Endothelial cell of umbilical vein (primary cell): ENCODE results near the gene CFD. TPM values are rescaled to one million over a fixed set of nuclear protein-coding genes. Genes with fewer than 3 reads are reported as not detected.

Experiments used
- BruUV-seq: library from RNA; stranded (reverse); fragments of 400-500 nt; replicated peaks from 2 replicates; lab custom pipeline; 2021; lab: Mats Ljungman, UMichigan
- CTCF ChIA-PET: fragments of 300-600, 350-600 bp; sonication (Branson Sonifier 250); formaldehyde crosslinking; loops from one replicate; lab custom pipeline; 2021; ENCODE audit warnings: antibody characterized with exemption, inconsistent platforms; lab: Charles Lee
- POLR2A ChIA-PET: fragments of 300-600, 350-600 bp; sonication (Branson Sonifier 250); formaldehyde crosslinking; loops from one replicate; lab custom pipeline; 2021; ENCODE audit warnings: antibody characterized with exemption, inconsistent platforms; lab: Charles Lee
- DNase-seq: peaks from one replicate; pipeline ENCODE4 v3.0.0-alpha.2; 2011; ENCODE audit warnings: low read depth, low spot score
- FAIRE-seq: peaks from 2 replicates; lab custom pipeline; 2011; peaks lifted over from hg19 to GRCh38; lab: Jason Lieb, UNC
- H2AFZ ChIP-seq: 2 replicates; pipeline ENCODE4 v1.6.0; 2012; ENCODE audit warnings: low read depth, low read length, control low read depth, inconsistent platforms
- H3K27ac ChIP-seq: 2 replicates; pipeline ENCODE4 v1.5.1; 2011; ENCODE audit warnings: low read depth, mild to moderate bottlenecking, control low read depth, low read length, moderate library complexity; ENCODE audit not compliant: insufficient read depth
- H3K27me3 ChIP-seq, 2 experiments: 2 replicates each; pipeline versions ENCODE4 v1.6.0 to v1.6.1; 2011; ENCODE audit warnings: low read length in 2 of 2, mixed read lengths in 1 of 2; ENCODE audit not compliant: control insufficient read depth in 2 of 2, insufficient read depth in 2 of 2
- H3K36me3 ChIP-seq, 2 experiments: 2 replicates in 1 of 2; 3 replicates in 1 of 2; pipeline ENCODE4 v1.5.1; 2011; ENCODE audit warnings: low read length in 2 of 2, mild to moderate bottlenecking in 1 of 2, moderate library complexity in 1 of 2; ENCODE audit not compliant: control insufficient read depth in 2 of 2, insufficient read depth in 2 of 2; ENCODE audit errors: extremely low read depth in 1 of 2
- H3K4me1 ChIP-seq: 3 replicates; pipeline ENCODE4 v1.5.1; 2011; ENCODE audit warnings: mild to moderate bottlenecking, low read length; ENCODE audit not compliant: control insufficient read depth, insufficient read depth; ENCODE audit errors: extremely low read depth
- H3K4me2 ChIP-seq: 2 replicates; pipeline ENCODE4 v1.6.1; 2011; ENCODE audit warnings: low read length, control low read depth, mixed read lengths; ENCODE audit not compliant: insufficient read depth
- H3K4me3 ChIP-seq, 3 experiments: fragments of 200-600 bp in 1 of 3; sonication (generic), shearing (Covaris generic) in 1 of 3; replicated peaks in 1 of 3; 2 replicates each; pipeline ENCODE4 v1.5.1; 2011 to 2016; ENCODE audit warnings: control low read depth in 3 of 3, low read length in 3 of 3, mild to moderate bottlenecking in 2 of 3, inconsistent platforms in 1 of 3, low read depth in 1 of 3, moderate library complexity in 1 of 3; ENCODE audit not compliant: insufficient read depth in 1 of 3
- H3K79me2 ChIP-seq: 2 replicates; pipeline ENCODE4 v1.6.0; 2012; ENCODE audit warnings: low read length, inconsistent platforms; ENCODE audit not compliant: control insufficient read depth, insufficient read depth
- H3K9ac ChIP-seq: replicated peaks from 2 replicates; pipeline ENCODE3; 2011; ENCODE audit warnings: low read length, control low read depth; ENCODE audit not compliant: insufficient read depth; ENCODE audit errors: extremely low read depth
- H3K9me1 ChIP-seq: replicated peaks from 3 replicates; pipeline ENCODE4 v1.6.0; 2011; ENCODE audit warnings: mild to moderate bottlenecking, low read length; ENCODE audit not compliant: control insufficient read depth, insufficient read depth; ENCODE audit errors: extremely low read depth
- H3K9me3 ChIP-seq: replicated peaks from 2 replicates; pipeline ENCODE4 v1.5.1; 2012; ENCODE audit warnings: low read length, inconsistent platforms; ENCODE audit not compliant: control insufficient read depth, insufficient read depth
- H4K20me1 ChIP-seq: replicated peaks from 2 replicates; pipeline ENCODE3; 2011; ENCODE audit warnings: mild to moderate bottlenecking, low read length; ENCODE audit not compliant: control insufficient read depth, insufficient read depth; ENCODE audit errors: extremely low read depth
- FOS ChIP-seq: IDR thresholded peaks from 2 replicates; pipeline ENCODE4 v1.6.1; 2011; ENCODE audit warnings: mild to moderate bottlenecking, low read length, moderate library complexity, borderline replicate concordance; ENCODE audit not compliant: insufficient read depth
- dilution Hi-C: fragments of 300-500 bp; cut with MboI; formaldehyde crosslinking; loops from one replicate; pipeline ENCODE4 v1.15.0; 2019; ENCODE audit warnings: low sequenced_read_pairs; ENCODE audit not compliant: extremely low pct_ligation_motif_present
- intact Hi-C: fragments of 100-400 bp; cut with micrococcal nuclease; formaldehyde crosslinking; loops from one replicate; pipeline ENCODE4 v1.10.0; 2022
- microRNA counts: library from miRNA; unstranded; fragments of <30 nt; microRNA quantifications from one replicate; lab custom pipeline; 2016
- microRNA-seq: library from miRNA; unstranded; fragments of <30 nt; microRNA quantifications from one replicate; pipeline ENCODE4 v1.2.0, GENCODE V29; 2021; ENCODE audit warnings: borderline number of aligned reads, borderline replicate concordance
- polyA plus RNA-seq, 4 experiments: library from polyadenylated mRNA; depleted of rRNA in 3 of 4; stranded (reverse) in 3 of 4; unstranded in 1 of 4; fragments of >200 nt; gene quantifications; 2 replicates each; pipeline versions ENCODE4 v1.2.1 to v1.2.3, GENCODE V29; 2011 to 2012; ENCODE audit warnings: missing spikeins in 1 of 4
- small RNA-seq: library from RNA; depleted of rRNA; stranded (forward); fragments of <200 nt; gene quantifications from one replicate; pipeline ENCODE3, GENCODE V24; 2012; ENCODE audit warnings: low replicate concordance, low read depth; ENCODE audit not compliant: insufficient read depth, insufficient read length
- total RNA-seq: library from RNA; stranded (reverse); gene quantifications from 2 replicates; pipeline ENCODE4 v1.2.3, GENCODE V29; 2021

CFD gene
- total and polyA plus RNA-seq, 2 donors (not counting 3 experiments of a cell fraction or from before 2014, with no cell fraction given) = 0.25 to 0.40 TPM

DNA sequence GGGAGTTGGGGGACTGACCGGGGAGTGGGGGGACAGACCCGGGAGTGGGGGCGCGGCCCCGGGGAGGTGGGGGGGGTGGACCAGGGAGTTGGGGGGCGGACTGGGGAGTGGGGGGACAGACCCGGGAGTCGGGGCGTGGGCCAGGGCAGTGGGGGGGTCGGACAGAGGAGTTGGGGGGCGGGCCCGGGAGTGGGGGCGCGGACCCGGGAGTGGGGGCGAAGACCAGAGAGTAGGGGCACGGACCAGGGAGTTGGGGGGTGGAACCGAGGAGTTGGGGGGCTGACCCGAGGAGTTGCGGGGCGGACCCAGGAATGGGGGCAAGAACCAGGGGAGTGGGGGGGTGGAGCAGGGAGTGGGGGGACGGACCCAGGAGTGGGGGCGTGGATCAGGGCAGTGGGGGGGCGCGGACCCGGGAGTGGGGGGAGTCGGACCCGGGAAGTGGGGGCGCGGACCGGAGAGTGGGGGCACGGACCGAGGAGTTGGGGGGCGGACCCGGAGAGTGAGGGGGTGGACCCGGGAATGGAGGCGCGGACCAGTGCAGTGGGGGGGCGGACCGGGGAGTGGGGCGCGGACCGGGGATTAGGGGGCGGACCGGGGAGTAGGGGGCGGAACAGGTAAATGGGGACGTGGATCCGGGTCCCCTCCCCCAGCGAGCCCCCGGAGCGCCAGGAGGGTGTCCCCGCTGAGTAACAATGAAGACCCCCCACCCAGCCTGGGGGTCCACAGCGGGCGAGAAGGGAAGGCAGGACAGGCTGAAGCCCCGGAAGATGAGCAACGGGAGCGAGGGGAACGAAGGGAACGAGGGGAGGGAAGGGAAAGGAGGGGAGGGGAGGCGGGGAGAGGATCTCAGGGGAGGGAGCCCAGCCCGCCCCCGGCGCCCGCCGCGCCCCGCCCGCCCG is 53.0 kb downstream of the CFD start:
- dilution Hi-C loops = no loop called here

More for the DNA sequence above, 53.0 kb downstream of the CFD start:
- Histone ChIP-seq H3K4me1 (peaks cover 10% of the 10 kb centered on the region), H3K4me2 (peak overlapping the region; percentile 38), H3K36me3 (no peaks in the 10 kb centered on the region), H3K9me1 (no peaks in the 10 kb centered on the region), H3K27me3 (peaks cover 5% of the 10 kb centered on the region in 2 experiments), H2AFZ (peak overlapping the region; percentile 72), H3K4me3 (peak overlapping the region; percentile 59 to 98 (median 91)), H3K79me2 (peaks cover 10% of the 10 kb centered on the region), H4K20me1 (no peaks in the 10 kb centered on the region), H3K9ac (peak overlapping the region; percentile 53), H3K27ac (peak overlapping the region; percentile 38), H3K9me3 (no peaks in the 10 kb centered on the region)
- ChIA-PET POLR2A (no interaction called here), CTCF (no interaction called here)
- intact Hi-C loops = loop anchor here (2.0 kb wide), 2 partner anchors 20 to 142 kb away; partner anchors contain the start of genes MED16 and RNU6-9
- BruUV-seq = no TSS peak
- DNase-seq (no peak), FAIRE-seq (no peak)
- no peak for TF ChIP-seq FOS

MicroRNA genes within 50 kb of the gene (microRNA counts, 767-probe panel; counts per million panel counts)
- microRNA hsa-miR-3187-3p (lab: Ali Mortazavi, UCI) = 723 counts per million, percentile 96 among the panel's probes with 10 or more counts

Small RNA genes lying within 50 kb of the gene (microRNA-seq; reads per million reads assigned to microRNA genes)
- gene MIR3187 = 52.2 reads per million, percentile 48 among the genes with 10 or more reads in this experiment

Small RNA genes lying within 50 kb of the gene (small RNA-seq; reads per million reads assigned to genes)
- not detected for gene MIR3187
- 1.1 reads per million for gene RNU6-9

Other genes starting within 250 kb of the CFD start
- 46.7 and 50.6 TPM in 2 replicates for gene POLRMT, start 226.1 kb upstream of the CFD start, total RNA-seq
- 38.9 and 50.8 TPM in 2 replicates for gene POLRMT, start 226.1 kb upstream of the CFD start, polyA plus RNA-seq
- not detected in 2 replicates for gene FGF22, start 219.8 kb upstream of the CFD start, total RNA-seq
- gene FGF22, start 219.8 kb upstream of the CFD start, polyA plus RNA-seq = 0.06 and 0.07 TPM in 2 replicates
- 58.4 and 61.3 TPM in 2 replicates for gene RNF126, start 196.4 kb upstream of the CFD start, total RNA-seq
- 19.2 and 20.5 TPM in 2 replicates for gene RNF126, start 196.4 kb upstream of the CFD start, polyA plus RNA-seq
- gene FSTL3, start 183.3 kb upstream of the CFD start, total RNA-seq = 19.9 and 30.3 TPM in 2 replicates
- 45.2 and 70.7 TPM in 2 replicates for gene FSTL3, start 183.3 kb upstream of the CFD start, polyA plus RNA-seq
- not detected in 2 replicates for gene PRSS57, start 164.2 kb upstream of the CFD start, total RNA-seq
- not detected in 2 replicates for gene PRSS57, start 164.2 kb upstream of the CFD start, polyA plus RNA-seq
- 24.2 and 31.8 TPM in 2 replicates for gene PALM, start 150.7 kb upstream of the CFD start, total RNA-seq
- 3.9 and 5.7 TPM in 2 replicates for gene PALM, start 150.7 kb upstream of the CFD start, polyA plus RNA-seq
- gene MISP, start 108.6 kb upstream of the CFD start, total RNA-seq = not detected in 2 replicates
- gene MISP, start 108.6 kb upstream of the CFD start, polyA plus RNA-seq = not detected in 2 replicates
- gene PTBP1, start 62.2 kb upstream of the CFD start, total RNA-seq = 607 and 623 TPM in 2 replicates
- gene PTBP1, start 62.2 kb upstream of the CFD start, polyA plus RNA-seq = 382 and 465 TPM in 2 replicates
- gene PLPPR3, start 37.7 kb upstream of the CFD start, total RNA-seq = 0.76 and 1.2 TPM in 2 replicates
- gene PLPPR3, start 37.7 kb upstream of the CFD start, polyA plus RNA-seq = 1.1 and 2.0 TPM in 2 replicates
- not detected in 2 replicates for gene AZU1, start 31.8 kb upstream of the CFD start, total RNA-seq
- 0.12 TPM in 1 of 2 replicates, not detected in the other for gene AZU1, start 31.8 kb upstream of the CFD start, polyA plus RNA-seq
- not detected in 2 replicates for gene PRTN3, start 18.7 kb upstream of the CFD start, total RNA-seq
- not detected in 2 replicates for gene PRTN3, start 18.7 kb upstream of the CFD start, polyA plus RNA-seq
- gene ELANE, start 7.4 kb upstream of the CFD start, total RNA-seq = not detected in 2 replicates
- not detected in 2 replicates for gene ELANE, start 7.4 kb upstream of the CFD start, polyA plus RNA-seq
- gene MED16, start 33.5 kb downstream of the CFD start, total RNA-seq = 54.7 and 63.1 TPM in 2 replicates
- 66.5 and 96.6 TPM in 2 replicates for gene MED16, start 33.5 kb downstream of the CFD start, polyA plus RNA-seq
- gene RNU6-9, start 33.8 kb downstream of the CFD start, total RNA-seq = not detected in 2 replicates
- not detected in 2 replicates for gene RNU6-9, start 33.8 kb downstream of the CFD start, polyA plus RNA-seq
- gene R3HDM4, start 53.6 kb downstream of the CFD start, total RNA-seq = 49.6 and 53.9 TPM in 2 replicates
- 51.8 and 70.6 TPM in 2 replicates for gene R3HDM4, start 53.6 kb downstream of the CFD start, polyA plus RNA-seq
- gene KISS1R, start 57.7 kb downstream of the CFD start, total RNA-seq = not detected in 2 replicates
- gene KISS1R, start 57.7 kb downstream of the CFD start, polyA plus RNA-seq = not detected in 2 replicates
- gene ARID3A, start 66.4 kb downstream of the CFD start, total RNA-seq = 10.8 and 13.2 TPM in 2 replicates
- 5.4 and 7.6 TPM in 2 replicates for gene ARID3A, start 66.4 kb downstream of the CFD start, polyA plus RNA-seq
- 54.8 and 74.7 TPM in 2 replicates for gene WDR18, start 124.7 kb downstream of the CFD start, total RNA-seq
- 102 and 151 TPM in 2 replicates for gene WDR18, start 124.7 kb downstream of the CFD start, polyA plus RNA-seq
- gene GRIN3B, start 140.8 kb downstream of the CFD start, total RNA-seq = 0.69 and 0.82 TPM in 2 replicates
- 0.43 and 0.81 TPM in 2 replicates for gene GRIN3B, start 140.8 kb downstream of the CFD start, polyA plus RNA-seq
- gene TMEM259, start 161.5 kb downstream of the CFD start, total RNA-seq = 142 and 147 TPM in 2 replicates
- 297 and 430 TPM in 2 replicates for gene TMEM259, start 161.5 kb downstream of the CFD start, polyA plus RNA-seq
- gene RNU6-2, start 161.9 kb downstream of the CFD start, total RNA-seq = not detected in 2 replicates
- not detected in 2 replicates for gene RNU6-2, start 161.9 kb downstream of the CFD start, polyA plus RNA-seq
- gene CNN2, start 166.9 kb downstream of the CFD start, total RNA-seq = 280 and 286 TPM in 2 replicates
- gene CNN2, start 166.9 kb downstream of the CFD start, polyA plus RNA-seq = 185 and 207 TPM in 2 replicates
- 9.8 and 11.0 TPM in 2 replicates for gene ABCA7, start 180.4 kb downstream of the CFD start, total RNA-seq
- 4.9 and 5.7 TPM in 2 replicates for gene ABCA7, start 180.4 kb downstream of the CFD start, polyA plus RNA-seq
- gene ARHGAP45, start 207.5 kb downstream of the CFD start, total RNA-seq = 10.4 and 12.5 TPM in 2 replicates
- gene ARHGAP45, start 207.5 kb downstream of the CFD start, polyA plus RNA-seq = 6.9 and 7.5 TPM in 2 replicates
- 252 and 272 TPM in 2 replicates for gene POLR2E, start 235.7 kb downstream of the CFD start, total RNA-seq
- 344 and 394 TPM in 2 replicates for gene POLR2E, start 235.7 kb downstream of the CFD start, polyA plus RNA-seq
- 445 and 469 TPM in 2 replicates for gene GPX4, start 244.3 kb downstream of the CFD start, total RNA-seq
- 1,136 and 1,398 TPM in 2 replicates for gene GPX4, start 244.3 kb downstream of the CFD start, polyA plus RNA-seq